ENCODE data around the gene MIS18BP1.
A peak's percentile ranks its signal among the peaks of the same experiment; 100 is the strongest.

Gene MIS18BP1

GRCh38 chr14:45201905-45202304 lies 51.1 kb downstream of the MIS18BP1 start:
- Histone ChIP-seq H3K4me2 (peak overlapping the region; percentile 69), H3K9ac (no peak overlapping the region), H3K27ac (peak overlapping the region; percentile 68), H3K4me1 (ENCODE audit: low read depth, poor library complexity, severe bottlenecking) (peaks cover 53% of the 10 kb centered on the region), H3K27me3 (ENCODE audit: insufficient read depth, low read depth) (no peaks in the 10 kb centered on the region), H3K79me2 (ENCODE audit: insufficient read depth, low read depth) (no peaks in the 10 kb centered on the region), H3K36me3 (ENCODE audit: insufficient read depth) (no peaks in the 10 kb centered on the region), H4K20me1 (ENCODE audit: insufficient read depth) (no peaks in the 10 kb centered on the region), H2AFZ (ENCODE audit: low read depth) (no peak overlapping the region), H3K4me3 (IDR thresholded peaks at IDR 0.05; ENCODE audit: insufficient read depth, low read depth, low read length) (no peak overlapping the region)
- peak; percentile 36; the same call in 1 of the 2 replicates for TF ChIP-seq CTCF (conservative IDR thresholded peaks at IDR 0.05; ENCODE audit: low read depth, low read length)

DNA sequence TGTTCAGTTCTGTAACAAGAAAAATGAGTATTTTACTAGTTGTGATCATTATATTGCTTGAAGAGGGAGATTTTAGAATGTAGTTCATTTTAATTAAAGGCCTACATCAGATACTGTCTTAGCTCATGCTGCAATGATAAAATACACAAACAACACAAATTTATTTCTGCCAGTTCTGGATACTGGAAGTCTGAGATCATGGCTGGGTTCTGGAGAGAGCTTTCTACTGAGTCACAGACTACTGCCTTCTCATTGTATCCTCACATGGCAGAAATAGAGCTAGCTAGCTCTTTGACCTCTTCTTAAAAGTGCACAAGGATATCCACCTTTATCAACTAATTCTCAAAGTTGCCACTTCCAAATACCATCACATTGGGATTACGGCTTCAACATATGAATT lies 53.8 kb downstream of the MIS18BP1 start:
- H3K4me1 ChIP-seq (ENCODE audit: low read depth, poor library complexity, severe bottlenecking), result peaks cover 48% of the 10 kb centered on the region
- no peak overlapping the region for H3K4me3 ChIP-seq (IDR thresholded peaks at IDR 0.05; ENCODE audit: insufficient read depth, low read depth, low read length)
- H2AFZ ChIP-seq (ENCODE audit: low read depth), result no peak overlapping the region
- TF ChIP-seq CTCF (conservative IDR thresholded peaks at IDR 0.05; ENCODE audit: low read depth, low read length), result no peak
- H3K79me2 ChIP-seq (ENCODE audit: insufficient read depth, low read depth), result no peaks in the 10 kb centered on the region
- H3K27me3 ChIP-seq (ENCODE audit: insufficient read depth, low read depth), result no peaks in the 10 kb centered on the region
- H3K36me3 ChIP-seq (ENCODE audit: insufficient read depth), result no peaks in the 10 kb centered on the region
- no peak overlapping the region for H3K4me2 ChIP-seq
- no peaks in the 10 kb centered on the region for H4K20me1 ChIP-seq (ENCODE audit: insufficient read depth)
- no peak overlapping the region for H3K9ac ChIP-seq
- H3K27ac ChIP-seq, result no peak overlapping the region

- Histone ChIP-seq H3K4me2 (no peak overlapping the region), H3K4me3 (IDR thresholded peaks at IDR 0.05; ENCODE audit: insufficient read depth, low read depth, low read length) (no peak overlapping the region), H4K20me1 (ENCODE audit: insufficient read depth) (no peaks in the 10 kb centered on the region), H3K36me3 (ENCODE audit: insufficient read depth) (no peaks in the 10 kb centered on the region), H3K4me1 (ENCODE audit: low read depth, poor library complexity, severe bottlenecking) (peaks cover 42% of the 10 kb centered on the region), H3K9ac (no peak overlapping the region), H3K79me2 (ENCODE audit: insufficient read depth, low read depth) (no peaks in the 10 kb centered on the region), H2AFZ (ENCODE audit: low read depth) (no peak overlapping the region), H3K27ac (no peak overlapping the region), H3K27me3 (ENCODE audit: insufficient read depth, low read depth) (no peaks in the 10 kb centered on the region)
- TF ChIP-seq CTCF (conservative IDR thresholded peaks at IDR 0.05; ENCODE audit: low read depth, low read length), result no peak
These were observed 54.5 kb downstream of the MIS18BP1 start for GRCh38 chr14:45198551-45198950.

GRCh38 chr14:45194964-45195363 lies 58.0 kb downstream of the MIS18BP1 start:
- H3K27ac ChIP-seq, result no peak overlapping the region
- H3K4me2 ChIP-seq, result peak overlapping the region; percentile 25; the same call in 1 of the 2 replicates
- no peaks in the 10 kb centered on the region for H3K79me2 ChIP-seq (ENCODE audit: insufficient read depth, low read depth)
- H3K9ac ChIP-seq, result no peak overlapping the region
- H2AFZ ChIP-seq (ENCODE audit: low read depth), result no peak overlapping the region
- H4K20me1 ChIP-seq (ENCODE audit: insufficient read depth), result no peaks in the 10 kb centered on the region
- no peaks in the 10 kb centered on the region for H3K36me3 ChIP-seq (ENCODE audit: insufficient read depth)
- no peak overlapping the region for H3K4me3 ChIP-seq (IDR thresholded peaks at IDR 0.05; ENCODE audit: insufficient read depth, low read depth, low read length)
- no peaks in the 10 kb centered on the region for H3K27me3 ChIP-seq (ENCODE audit: insufficient read depth, low read depth)
- H3K4me1 ChIP-seq (ENCODE audit: low read depth, poor library complexity, severe bottlenecking), result peaks cover 13% of the 10 kb centered on the region
- no peak for TF ChIP-seq CTCF (conservative IDR thresholded peaks at IDR 0.05; ENCODE audit: low read depth, low read length)
